Neural progenitor cell (in vitro differentiated cells): Measurements from ENCODE around the gene LPCAT3.

Experiments used
- CTCF ChIP-seq: fragments of 200-600 bp; sonication (generic); IDR thresholded peaks from 2 replicates; pipeline ENCODE4 v1.5.1; 2017; ENCODE audit warnings: antibody characterized with exemption, mild to moderate bottlenecking
- EZH2 ChIP-seq: fragments of 200-600 bp; sonication (generic); IDR thresholded peaks from 2 replicates; pipeline ENCODE4 v1.6.1; 2017; ENCODE audit warnings: antibody characterized with exemption, mild to moderate bottlenecking, moderate library complexity

DNA sequence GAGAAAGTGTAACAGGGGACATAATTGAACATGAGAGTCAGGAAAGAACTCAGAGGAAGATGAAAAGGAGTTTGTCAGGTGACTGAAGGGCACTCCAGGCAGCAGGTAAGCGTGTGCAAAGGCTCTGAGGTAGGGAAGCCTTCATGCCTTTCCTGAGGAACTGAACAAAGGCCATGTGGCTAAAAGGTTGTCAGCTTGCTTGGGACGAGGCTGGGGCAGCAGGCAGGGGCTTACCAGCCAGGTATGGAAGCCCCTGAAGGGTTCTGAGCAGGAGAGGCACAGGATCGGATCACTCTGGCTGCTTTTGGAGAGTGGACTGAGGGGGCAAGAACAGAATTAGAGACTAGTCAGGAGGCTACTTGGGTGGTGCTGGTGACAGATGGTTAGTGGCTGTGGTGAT, 5.2 kb downstream of the LPCAT3 start:
- TF ChIP-seq CTCF (no peak), EZH2 (no peak)
